Stimulated activated CD8-positive, alpha-beta memory T cell treated with anti-CD3 and anti-CD28 coated beads, Interleukin-2, amount 100 ng/mL, for 1 hour (primary cell): ENCODE measurements around the gene P2RY2.

Experiments used
- DNase-seq, 2 donors: peaks; one replicate each; pipeline ENCODE4 v3.0.0-alpha.2; 2020; ENCODE audit warnings: low read depth in 2 of 2

P2RY2 gene

DNA sequence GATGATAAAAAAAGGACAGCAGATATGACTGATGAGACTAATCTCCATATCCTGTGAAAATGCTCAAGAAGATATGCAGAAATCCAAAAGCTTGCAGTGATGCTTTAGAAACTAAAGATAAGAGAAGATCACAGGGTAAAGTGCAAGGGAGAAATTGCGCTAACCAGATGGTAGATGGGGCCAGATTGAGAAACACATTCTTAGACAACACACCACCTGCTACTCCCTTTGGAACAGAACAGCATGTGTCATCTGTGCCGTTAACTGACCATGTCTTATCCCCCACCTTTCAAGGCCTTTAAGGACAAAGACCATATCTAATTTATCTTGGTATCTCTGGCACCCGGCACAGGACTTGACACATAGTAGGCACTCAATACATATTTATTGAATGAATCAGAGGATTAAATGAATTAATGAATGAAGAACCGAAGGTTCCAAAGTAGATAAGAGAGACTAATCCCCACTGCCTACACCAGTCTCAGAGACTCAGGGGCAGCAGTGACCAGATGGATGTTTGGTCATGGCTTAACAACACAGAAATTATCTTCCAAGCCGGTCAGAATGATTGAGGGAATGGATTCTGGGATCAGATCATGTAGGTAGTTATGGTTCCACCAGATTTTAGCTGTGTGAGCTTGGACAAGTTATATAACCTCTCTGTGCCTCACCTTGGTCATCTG lies 12.3 kb upstream of the P2RY2 start:
- DNase-seq: no peak

DNA sequence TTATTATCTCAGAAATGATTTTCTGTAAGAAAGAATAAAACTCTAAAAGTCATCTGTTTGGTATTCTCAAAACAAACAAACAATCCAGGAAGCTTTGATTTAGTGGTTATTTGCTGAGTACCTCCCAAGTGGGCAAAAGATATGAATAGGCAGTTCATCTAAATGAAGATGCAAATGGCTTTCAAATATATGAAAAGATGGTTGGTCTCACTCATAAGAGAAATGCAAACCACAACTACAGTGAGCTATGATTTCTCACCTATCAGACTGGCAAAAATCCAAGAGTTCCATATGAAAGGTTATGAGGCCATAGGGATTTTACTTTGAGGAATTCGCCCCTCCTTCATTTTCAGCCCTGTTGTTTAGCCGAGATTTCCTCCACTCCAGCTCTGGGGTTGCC lies 11.3 kb upstream of the P2RY2 start:
- no peak for DNase-seq

DNA sequence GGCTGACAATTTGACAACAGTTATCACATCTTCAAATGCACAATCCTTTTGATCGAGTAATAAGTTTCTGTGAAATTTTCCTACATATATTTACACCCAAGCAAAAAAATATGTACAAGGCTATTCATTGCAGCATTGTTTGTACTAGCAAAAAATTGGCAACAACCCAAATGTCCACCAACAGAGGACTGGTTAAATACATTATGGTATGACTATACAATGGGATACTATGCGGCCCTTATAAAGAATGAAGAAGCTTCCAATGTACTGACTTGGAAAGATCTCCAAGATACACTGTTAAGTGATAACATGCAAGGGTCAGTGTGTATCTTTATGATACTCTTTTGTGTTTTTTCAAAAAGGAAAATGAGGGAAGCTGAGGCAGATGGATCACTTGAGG lies 8.2 kb upstream of the P2RY2 start:
- no peak for DNase-seq

DNA sequence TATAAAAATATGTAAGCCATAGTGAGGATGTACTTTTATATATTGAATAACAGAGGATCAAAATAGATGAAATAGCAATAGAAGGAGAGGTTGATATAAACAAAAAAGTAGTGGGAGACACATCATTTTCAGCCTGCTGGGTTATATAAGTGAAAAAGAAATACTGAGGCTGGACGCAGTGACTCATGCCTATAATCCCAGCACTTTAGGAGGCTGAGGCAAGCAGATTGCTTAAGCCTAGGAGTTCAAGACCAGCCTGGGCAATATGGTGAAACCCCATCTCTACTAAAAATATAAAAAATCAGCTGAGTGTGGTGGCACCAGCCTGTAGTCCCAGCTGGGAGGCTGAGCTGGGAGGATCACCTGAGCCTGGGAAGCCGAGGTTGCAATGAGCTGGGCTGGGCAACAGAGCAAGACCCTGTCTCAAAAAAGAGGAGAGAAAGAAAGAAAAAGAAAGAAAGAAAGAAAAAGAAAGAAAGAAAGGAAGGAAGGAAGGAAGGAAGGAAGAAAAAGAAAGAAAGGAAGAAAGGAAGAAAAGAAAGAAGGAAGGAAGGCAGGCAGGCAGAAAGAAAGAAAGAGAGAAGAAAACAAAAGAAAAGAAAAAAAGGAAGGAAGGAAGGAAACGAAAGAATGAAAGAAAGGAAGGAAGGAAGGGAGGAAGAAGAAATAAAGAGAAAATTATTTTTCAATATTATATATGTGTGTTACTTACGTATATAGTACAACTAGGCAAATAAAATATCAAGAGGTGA lies 7.0 kb upstream of the P2RY2 start:
- DNase-seq: no peak

DNA sequence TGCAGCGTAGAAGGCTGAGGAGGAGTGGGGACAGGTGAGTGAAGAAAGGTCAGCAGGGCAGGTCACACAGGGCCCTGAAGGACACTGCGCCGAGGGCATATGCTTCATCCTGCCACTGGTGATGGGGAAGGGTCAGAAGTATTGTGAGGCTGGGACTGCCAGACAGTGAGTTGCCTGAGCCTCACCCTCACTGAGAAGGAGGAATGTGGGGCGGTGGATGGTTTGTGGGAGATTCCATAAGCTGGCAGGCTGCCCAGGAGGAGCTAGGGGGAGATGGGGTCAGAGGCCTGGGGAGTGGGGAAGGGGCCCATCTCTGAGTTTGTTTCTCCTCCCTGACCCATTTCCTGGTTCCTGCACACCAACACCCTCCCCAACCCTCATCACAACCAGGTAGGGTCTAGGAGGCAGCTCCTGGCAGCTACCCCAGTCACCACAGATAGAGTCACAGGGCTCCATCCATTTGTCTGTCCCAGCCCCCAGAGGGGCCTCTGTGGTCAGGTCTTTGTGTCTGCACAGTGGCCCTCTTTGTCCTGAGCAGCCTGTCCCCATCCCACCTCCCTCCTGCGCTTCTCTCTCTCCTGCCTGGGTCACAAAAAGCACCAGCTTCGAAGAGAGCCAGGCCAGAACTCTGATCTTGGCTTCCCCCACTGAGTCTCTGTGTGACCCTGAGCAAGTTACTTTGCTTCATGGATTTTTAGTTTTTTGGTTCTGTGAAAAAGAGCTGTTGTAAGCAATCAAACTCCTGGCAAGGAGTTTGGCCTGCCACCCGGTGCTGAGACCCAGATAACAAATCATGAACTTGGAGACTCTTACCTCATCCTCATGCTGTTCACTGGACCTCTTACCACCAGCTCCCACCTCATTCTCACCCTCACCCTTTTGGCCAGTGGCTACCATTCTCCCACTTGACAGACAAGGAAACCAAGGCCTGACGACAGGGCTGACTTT lies 4.6 kb upstream of the P2RY2 start:
- DNase-seq: no peak

DNA sequence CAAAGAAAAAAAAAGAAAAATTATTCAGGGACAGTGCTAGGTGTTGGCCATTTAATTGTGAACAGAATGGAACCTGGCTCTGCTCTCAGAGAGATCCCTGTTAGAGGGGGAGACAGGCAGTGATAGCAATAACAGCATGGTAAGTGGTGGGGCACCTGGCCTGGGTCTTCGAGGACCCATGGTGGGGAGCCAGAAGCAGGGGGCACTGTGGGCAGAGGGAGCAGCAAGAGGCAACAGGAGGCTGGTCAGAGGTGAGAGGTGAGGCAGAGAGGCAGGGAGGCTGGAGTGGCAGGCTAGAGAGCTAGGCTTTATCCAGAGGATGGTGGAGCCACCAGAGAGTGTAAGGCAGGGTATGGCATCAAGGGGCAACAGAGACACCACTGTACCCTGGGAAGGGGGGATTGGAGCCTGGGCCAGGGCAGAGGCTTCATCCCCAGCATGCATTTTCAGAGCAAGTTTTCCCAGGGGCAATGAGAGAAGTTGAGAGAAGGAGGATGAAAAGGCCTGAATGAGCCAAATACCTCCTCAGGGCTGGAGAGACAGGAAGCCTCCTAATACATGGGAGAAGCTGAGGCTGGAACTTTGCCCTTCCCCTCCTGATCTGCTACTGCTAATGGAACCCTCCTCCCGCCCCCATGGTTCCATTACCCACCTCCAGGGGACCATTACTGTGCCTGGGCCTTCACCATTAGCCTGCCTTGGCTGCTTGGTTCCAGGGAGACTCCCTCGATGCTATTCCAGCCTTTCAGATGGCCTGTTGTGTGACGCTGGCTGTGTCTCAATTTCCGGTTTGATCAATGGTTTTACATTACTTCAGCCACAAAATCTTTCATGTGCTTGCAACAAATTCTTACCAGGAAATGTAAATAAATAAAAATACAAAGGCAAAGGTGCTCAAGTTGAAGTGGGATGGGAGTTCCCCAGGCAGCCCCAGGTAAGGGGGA lies 2.6 kb upstream of the P2RY2 start:
- DNase-seq: no peak

DNA sequence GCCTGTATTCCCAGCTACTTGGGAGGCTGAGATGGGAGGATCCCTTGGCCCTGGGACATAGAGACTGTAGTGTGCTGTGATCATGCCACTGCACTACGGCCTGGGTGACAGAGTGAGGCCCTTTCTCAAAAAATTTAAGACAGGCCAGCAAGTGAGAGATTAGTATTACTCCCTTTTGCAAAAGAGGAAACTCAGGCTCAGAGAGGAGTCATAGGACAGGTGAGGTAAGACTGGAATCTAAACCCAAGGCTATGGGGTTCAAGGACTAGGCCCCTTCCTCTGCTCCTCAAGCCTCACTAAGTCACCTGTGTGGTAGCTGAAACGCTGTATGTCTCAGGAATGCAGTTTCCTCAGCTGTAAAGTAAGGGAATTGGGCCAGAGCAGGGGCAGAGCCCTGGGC lies 1.6 kb upstream of the P2RY2 start:
- no peak for DNase-seq

DNA sequence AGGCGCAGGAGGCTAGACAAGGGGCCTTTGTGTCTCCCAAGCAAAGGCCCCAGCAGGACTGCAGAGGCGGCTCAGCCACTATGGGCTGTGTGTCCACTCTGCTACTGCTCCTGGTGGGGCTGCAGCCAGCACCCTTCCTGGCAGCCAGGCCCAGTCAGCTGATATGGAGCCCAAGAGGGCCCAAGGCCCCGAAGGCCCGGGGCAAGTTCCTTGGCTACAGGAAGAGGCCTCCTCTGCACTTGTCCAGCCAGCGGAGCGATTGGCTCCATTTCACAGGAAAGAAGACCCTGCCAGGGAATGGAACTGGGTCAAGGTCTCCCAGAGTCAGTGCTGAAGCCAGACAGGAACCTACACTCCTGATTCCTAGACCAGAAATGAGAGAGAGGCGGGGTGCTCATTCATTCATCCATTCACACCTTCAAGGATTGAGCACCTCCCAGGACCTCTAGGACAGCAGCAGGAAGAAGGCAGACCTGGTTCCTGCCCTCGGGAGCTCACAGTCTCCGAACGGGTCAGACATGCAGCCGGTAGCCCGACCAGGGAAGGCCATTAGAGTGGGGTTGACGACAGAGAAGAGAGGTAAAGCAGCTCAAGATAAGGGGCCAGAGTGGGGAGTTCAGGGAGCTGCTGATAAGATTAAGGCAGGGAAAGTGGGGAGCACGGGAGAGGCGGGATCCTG lies 811 bp upstream of the P2RY2 start:
- DNase-seq: no peak

DNA sequence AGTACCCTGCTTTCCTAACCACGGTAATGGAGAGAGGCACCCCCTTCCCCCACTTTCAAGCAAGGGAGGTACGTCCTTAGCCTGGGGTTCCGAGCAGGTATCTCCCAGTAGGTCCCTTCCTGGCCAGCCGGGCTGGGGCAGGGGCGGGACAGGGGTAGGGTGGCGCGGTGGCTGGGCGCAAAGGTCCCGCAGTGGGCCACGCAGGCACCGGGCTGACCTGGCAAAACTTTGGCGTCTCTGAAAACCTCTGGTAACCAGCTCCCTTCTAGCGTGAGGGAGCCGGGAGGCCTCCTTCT lies 323 bp upstream of the P2RY2 start:
- no peak for DNase-seq

DNA sequence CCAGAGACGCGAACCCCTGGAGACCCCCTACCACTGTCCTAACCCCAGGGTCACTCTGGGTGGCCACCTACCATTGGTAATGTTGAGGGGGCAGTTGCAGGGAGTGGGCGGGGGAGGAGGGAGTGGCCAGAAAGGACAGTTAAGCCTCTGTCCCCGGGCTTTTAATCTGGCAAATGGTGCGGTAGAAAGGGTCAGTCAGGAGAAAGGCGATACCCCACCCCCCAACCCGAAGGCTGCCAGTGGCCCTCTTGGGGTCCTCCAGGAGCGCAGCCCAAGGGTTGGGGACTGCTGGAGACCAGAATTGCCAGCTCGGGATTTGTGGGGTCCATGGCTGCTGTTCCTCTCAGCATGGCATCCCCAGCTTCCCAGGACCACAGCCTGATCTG lies 742 bp downstream of the P2RY2 start:
- DNase-seq: no peak

DNA sequence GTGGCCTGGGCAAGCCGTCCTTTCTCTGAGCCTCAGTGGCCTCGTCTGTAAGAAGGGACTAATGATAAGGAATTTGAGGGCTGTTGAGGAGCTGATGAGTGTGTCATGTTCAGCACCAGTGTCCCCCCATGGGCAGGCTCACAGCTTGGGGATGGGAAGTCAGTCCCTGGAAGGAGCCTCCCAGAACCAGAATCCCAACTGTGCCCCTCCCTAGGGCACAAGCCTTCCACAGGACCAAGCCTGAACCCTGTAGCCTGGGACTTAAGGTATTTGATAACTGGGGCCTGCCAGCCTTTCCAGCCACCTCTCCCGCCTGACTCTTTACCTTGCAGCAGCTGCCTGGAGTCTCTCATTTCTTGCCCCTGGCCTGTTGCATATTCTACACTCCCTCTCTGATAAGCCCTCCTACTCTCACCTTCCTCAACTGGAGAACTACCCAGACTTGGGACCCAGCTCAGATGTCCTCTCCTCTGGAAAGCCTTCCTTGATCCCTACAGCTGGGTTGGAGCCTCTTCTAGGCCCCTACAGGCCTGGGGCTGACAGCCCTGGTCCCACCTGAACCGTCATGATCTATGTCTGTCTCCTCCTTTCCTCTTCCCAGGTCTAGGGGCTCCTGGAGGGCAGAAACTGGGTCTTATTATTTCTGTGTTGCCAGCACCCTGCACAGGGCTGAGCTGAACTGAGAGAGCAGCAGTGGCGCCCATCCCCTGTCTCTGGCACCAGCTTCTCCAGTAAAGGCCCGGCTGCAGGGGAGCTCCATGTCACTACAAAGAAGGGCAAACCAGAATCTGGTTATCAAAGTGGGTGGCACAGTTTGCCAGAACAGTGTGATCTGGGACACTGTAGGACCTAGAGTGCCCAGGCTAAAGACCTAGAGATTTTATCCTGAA lies 1.6 kb downstream of the P2RY2 start:
- no peak for DNase-seq

DNA sequence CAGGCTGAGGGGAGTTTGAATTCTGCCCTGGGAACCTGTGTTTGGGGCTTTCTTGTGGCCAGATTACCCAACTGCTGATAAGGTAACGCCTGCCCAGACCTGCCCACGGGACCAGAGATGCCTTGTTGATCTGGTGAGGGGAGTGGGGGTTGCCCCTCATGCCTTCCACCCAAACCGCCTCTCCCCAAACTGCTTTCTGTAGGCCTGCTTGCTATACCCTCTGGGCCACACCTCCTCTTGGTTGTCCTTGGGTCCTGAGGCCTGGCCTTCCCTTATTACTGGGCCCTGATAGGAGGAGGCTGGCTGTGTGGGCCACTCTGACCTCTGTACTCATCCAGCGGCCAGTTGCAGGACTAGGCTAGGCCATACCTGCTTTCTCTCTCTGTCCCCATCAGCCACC lies 3.4 kb downstream of the P2RY2 start:
- DNase-seq: no peak

DNA sequence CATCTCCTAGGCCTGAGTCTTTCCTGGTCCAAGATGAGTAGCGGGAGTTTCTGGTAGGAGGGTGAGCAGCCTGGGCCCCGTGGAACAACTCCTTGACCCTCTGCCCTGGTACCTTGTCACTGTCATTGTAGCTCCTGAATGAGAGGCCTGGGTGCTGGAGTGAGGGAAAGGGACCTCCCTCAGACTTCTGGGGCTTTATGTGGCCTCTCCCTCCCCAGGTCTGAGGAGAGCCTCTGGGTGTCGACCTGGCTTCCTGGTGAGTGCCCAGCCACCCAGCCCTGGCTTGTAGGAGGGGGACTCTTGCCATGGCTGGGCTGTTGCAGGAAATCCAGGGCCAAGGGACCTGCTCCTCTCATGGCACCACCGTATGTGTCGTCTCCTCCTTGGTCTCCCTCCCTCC lies 3.9 kb downstream of the P2RY2 start:
- DNase-seq: no peak

DNA sequence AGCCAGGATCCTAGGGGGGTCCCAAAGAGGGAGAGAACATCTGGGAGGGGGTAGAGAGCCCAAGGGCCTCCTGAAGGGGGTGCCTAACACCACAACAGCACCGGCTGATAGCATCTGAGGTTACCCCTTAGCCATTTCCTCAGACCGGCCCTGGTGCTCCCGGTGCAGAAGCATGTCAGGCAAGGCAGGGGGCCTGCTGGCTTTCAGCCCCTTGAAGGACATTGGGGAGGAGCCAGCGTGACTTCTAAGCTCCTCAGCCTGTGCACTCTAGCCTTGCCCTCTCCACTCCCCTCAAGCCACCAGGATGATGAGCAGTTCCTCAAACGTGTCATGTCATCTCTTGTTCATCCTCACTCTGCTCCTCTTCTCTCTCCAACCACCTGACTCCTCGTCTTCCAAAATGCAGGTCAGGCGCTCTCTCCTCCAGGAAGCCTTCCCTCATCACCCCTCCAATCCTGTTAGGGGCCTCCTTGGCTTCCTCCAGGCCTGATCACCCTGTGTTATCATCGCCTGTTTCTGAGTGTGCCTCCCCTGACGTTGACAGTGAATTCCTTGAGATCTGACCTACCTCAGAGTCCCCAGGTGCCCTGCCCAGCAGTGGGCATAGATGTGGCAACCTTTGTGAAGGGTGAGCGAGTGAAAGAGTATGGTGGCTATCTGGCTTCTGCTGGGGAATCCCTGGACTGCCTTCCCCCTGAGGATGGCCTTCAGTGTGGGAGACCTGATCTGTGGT lies 6.1 kb downstream of the P2RY2 start:
- no peak for DNase-seq

DNA sequence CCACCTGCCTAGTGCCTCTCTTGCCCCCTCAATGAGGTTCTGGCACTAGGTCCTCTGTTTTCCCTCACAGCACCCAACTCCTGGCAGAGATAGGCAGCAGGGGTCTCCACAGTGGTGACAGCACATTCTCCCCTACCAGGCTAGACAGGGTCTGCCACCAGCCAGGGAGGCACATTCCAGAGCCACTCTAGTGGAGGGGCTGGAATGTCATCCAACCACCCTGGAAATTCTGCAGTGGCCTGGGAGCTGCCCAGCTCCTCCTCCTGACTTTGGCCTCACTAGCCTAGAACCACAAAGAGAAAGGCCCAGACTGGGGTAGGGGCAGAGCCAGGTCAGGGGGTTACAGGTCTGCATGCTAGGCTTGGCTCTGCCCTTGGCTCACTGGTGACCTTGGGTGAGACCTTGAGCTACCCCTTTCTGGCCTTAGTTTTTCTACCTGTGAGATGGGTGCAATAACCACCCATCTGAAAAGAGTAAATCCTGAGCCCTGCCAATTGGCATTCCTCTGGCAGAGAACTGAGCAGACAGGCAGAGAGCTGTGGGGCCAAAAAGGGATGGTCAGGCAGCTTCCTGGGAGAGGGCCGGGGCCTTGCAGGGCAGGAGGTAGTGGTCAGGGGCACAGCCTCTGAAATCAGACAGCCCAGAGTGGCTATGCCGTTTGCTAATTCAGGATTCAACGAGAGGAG lies 7.1 kb downstream of the P2RY2 start:
- DNase-seq: no peak

DNA sequence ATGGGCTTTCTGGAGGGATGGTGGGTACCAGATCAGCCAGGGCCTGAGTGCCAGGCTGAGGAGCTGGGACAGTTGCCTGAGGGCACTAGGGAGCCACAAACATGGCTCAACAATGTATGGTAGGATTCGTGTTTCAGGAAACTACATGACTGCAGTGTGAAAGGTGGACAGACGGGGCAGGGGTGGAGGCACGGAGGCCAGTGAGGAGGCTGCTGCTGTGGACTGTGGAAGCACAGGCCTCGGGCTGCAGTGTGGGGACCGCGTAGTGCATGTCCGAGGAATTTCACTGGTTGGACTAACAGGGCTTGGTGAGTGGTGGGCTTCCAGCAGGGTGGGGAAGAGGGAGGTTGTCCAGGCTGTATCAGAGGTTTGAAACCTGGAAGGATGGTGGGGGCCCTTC lies 7.8 kb downstream of the P2RY2 start:
- DNase-seq: no peak

DNA sequence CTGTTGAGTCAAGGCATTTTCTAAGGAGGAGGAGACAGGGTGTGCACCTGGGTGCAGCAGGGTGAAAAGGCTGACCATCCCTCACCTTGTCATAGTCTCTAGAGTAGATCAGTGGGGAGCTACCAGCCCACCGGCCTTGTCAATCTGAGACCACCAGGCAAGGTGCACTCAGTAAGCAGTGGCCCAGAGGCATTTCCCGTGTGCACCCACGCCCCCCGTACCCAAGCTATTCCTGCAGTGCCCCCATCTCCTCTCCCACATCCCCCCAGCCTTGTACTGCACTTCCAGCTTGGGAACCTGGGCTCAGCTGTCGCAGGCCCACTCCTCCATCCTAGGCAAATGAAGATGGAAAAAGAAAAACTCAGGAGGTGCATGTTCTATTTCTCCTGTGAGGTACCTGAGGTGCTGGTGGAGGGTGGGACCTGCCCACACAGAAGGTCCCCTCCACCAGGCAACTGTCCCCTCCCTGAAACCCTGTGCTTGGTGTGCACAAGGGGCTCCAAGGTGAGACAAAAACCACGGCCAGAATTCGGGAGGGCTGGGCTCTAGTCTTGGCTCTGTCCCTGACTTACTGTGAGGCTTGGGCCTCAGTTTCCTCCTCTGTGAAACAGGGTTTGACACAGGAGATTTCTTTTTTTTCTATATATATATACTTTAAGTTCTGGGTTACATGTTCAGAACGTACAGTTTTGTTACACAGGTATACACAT lies 8.4 kb downstream of the P2RY2 start:
- DNase-seq: no peak

DNA sequence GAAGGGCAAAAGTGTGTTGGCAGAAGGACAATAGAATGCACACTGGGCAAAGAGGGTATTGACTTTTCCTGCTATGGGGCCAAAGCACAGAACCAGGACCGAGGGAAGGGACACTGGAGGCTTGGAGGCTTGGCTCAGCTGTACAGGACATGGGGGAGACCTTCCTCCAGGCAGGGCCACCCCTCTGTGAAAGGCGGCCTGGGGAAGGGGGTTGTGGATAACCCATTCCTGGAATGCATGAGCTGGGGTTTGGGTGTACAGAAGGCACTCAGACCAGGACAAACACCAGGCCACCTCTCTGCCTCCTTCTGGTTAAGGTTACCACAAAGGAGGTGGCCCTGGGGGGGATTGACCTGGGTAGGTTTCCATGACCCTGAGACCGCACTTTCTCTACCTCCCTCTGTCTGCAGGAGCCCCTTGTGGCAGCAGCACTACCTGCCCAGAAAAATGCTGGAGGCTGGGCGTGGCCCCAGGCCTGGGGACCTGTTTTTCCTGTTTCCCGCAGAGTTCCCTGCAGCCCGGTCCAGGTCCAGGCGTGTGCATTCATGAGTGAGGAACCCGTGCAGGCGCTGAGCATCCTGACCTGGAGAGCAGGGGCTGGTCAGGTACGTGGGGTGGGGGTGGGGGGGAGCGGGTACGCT lies 9.6 kb downstream of the P2RY2 start:
- no peak for DNase-seq
